Measurements from ENCODE around the gene SYT8. TPM values are rescaled to one million over a fixed set of nuclear protein-coding genes. Genes with fewer than 3 reads are reported as not detected.

SYT8 gene
- total RNA-seq, 1 donor from 2014 or later = 7.3 TPM

DNA sequence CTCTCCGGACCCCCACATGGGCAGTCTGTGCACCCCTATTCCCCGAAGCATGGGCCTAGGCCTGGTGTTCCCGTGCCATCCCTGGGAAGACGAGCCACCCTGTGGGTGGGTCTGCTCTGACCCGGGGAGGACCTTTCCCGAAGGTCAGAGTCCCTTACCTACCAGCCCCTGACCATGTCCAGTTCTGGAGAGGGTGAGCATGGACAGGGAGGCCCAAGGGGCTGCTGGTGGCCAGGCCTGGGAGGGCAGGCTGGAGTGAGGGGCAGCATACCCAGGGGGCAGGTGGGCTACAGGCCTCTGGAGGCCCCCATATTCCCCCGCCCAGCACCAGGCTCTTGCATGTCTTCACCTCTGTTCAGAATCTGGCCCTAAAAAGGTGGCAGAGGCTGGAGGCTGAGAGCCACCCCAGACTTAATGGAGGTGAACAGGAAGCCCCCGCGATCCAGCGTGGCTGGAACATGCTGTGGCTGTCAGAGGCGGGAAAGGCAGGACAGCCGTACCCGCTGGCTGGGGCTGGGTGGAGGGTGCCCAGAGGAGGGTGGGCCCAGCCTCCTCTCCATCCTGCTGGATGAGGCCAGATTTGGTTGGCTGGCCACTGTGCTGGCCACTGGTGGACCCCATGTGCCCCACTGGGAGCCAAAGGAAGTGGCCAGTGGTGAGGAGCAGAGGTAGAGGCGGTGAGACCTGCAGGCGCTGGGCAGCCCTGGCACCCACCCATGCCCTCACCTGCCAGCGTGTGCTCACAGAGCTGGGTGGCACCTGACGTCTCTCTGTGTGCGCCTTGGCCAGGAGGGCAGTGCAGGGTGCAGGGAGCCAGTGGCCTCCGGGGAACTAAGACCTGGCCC, 11.2 kb upstream of the SYT8 start:
- Mint-ChIP-seq H3K27me3 (ENCODE audit: low read depth) (no peaks in the 10 kb centered on the region), H3K9me3 (ENCODE audit: low read depth) (peaks cover 4% of the 10 kb centered on the region), H3K36me3 (ENCODE audit: low read depth) (peaks cover 3% of the 10 kb centered on the region), H3K4me3 (ENCODE audit: unreplicated experiment) (no peak overlapping the region), H3K4me1 (ENCODE audit: low read depth) (peaks cover 70% of the 10 kb centered on the region), H3K27ac (ENCODE audit: unreplicated experiment) (no peak overlapping the region)
- no peak for DNase-seq (ENCODE audit: low spot score)
- TF ChIP-seq, protein P1, sequence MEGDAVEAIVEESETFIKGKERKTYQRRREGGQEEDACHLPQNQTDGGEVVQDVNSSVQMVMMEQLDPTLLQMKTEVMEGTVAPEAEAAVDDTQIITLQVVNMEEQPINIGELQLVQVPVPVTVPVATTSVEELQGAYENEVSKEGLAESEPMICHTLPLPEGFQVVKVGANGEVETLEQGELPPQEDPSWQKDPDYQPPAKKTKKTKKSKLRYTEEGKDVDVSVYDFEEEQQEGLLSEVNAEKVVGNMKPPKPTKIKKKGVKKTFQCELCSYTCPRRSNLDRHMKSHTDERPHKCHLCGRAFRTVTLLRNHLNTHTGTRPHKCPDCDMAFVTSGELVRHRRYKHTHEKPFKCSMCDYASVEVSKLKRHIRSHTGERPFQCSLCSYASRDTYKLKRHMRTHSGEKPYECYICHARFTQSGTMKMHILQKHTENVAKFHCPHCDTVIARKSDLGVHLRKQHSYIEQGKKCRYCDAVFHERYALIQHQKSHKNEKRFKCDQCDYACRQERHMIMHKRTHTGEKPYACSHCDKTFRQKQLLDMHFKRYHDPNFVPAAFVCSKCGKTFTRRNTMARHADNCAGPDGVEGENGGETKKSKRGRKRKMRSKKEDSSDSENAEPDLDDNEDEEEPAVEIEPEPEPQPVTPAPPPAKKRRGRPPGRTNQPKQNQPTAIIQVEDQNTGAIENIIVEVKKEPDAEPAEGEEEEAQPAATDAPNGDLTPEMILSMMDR (IDR thresholded peaks at IDR 0.05) = no peak

- Mint-ChIP-seq H3K27ac (ENCODE audit: unreplicated experiment) (no peak overlapping the region), H3K4me3 (ENCODE audit: unreplicated experiment) (no peak overlapping the region), H3K9me3 (ENCODE audit: low read depth) (peaks cover 2% of the 10 kb centered on the region), H3K27me3 (ENCODE audit: low read depth) (no peaks in the 10 kb centered on the region), H3K36me3 (ENCODE audit: low read depth) (peaks cover 2% of the 10 kb centered on the region), H3K4me1 (ENCODE audit: low read depth) (peaks cover 76% of the 10 kb centered on the region)
- TF ChIP-seq, protein P1 (IDR thresholded peaks at IDR 0.05) = no peak
- no peak for DNase-seq (ENCODE audit: low spot score)
These were observed 10.4 kb upstream of the SYT8 start for GRCh38 chr11:1824221-1825038.

- no peaks in the 10 kb centered on the region for H3K27me3 Mint-ChIP-seq (ENCODE audit: low read depth)
- no peaks in the 10 kb centered on the region for H3K36me3 Mint-ChIP-seq (ENCODE audit: low read depth)
- no peak overlapping the region for H3K4me3 Mint-ChIP-seq (ENCODE audit: unreplicated experiment)
- TF ChIP-seq, protein P1 (IDR thresholded peaks at IDR 0.05) = peak; percentile 80
- DNase-seq (ENCODE audit: low spot score) = peak; percentile 87
- H3K27ac Mint-ChIP-seq (ENCODE audit: unreplicated experiment) = no peak overlapping the region
- peaks cover 76% of the 10 kb centered on the region for H3K4me1 Mint-ChIP-seq (ENCODE audit: low read depth)
- no peaks in the 10 kb centered on the region for H3K9me3 Mint-ChIP-seq (ENCODE audit: low read depth)
These were observed 9.6 kb upstream of the SYT8 start for GRCh38 chr11:1825039-1825740.

- no peaks in the 10 kb centered on the region for H3K9me3 Mint-ChIP-seq (ENCODE audit: low read depth)
- H3K4me1 Mint-ChIP-seq (ENCODE audit: low read depth) = peaks cover 76% of the 10 kb centered on the region
- no peaks in the 10 kb centered on the region for H3K27me3 Mint-ChIP-seq (ENCODE audit: low read depth)
- TF ChIP-seq, protein P1 (IDR thresholded peaks at IDR 0.05) = no peak
- H3K36me3 Mint-ChIP-seq (ENCODE audit: low read depth) = no peaks in the 10 kb centered on the region
- H3K27ac Mint-ChIP-seq (ENCODE audit: unreplicated experiment) = peak overlapping the region; percentile 98
- H3K4me3 Mint-ChIP-seq (ENCODE audit: unreplicated experiment) = no peak overlapping the region
- DNase-seq (ENCODE audit: low spot score) = peak; percentile 92
These were observed 8.9 kb upstream of the SYT8 start for GRCh38 chr11:1825785-1826451.
